HL-60 (cell line): ENCODE measurements around the gene OR8B3.
"Not testable (repeated sequence)": the region's sequence is repeated elsewhere in the genome, so short reads cannot be mapped to it uniquely, and the experiment has no call there.

Experiments used
- DNase-seq, 2 experiments: peaks; one replicate each; pipeline ENCODE4 v3.0.0-alpha.2; 2010 to 2020; ENCODE audit warnings: low read depth in 1 of 2, low spot score in 1 of 2
- H3K27ac ChIP-seq: fragments of 250-450 bp; sonication (Bioruptor Pico); replicated peaks from 2 replicates; pipeline ENCODE4 v1.5.1; 2020; ENCODE audit warnings: mild to moderate bottlenecking, moderate library complexity
- H3K27me3 ChIP-seq: fragments of 250-450 bp; sonication (Bioruptor Pico); 2 replicates; pipeline ENCODE4 v1.5.1; 2021; ENCODE audit warnings: mild to moderate bottlenecking, moderate library complexity; ENCODE audit not compliant: insufficient read depth, poor library complexity, severe bottlenecking
- H3K4me3 ChIP-seq: replicated peaks from 2 replicates; pipeline ENCODE4 v1.5.1; 2011; ENCODE audit warnings: mild to moderate bottlenecking, control low read depth, low read length; ENCODE audit not compliant: insufficient read depth
- CTCF ChIP-seq: IDR thresholded peaks from one replicate; pipeline ENCODE4 v1.5.1; 2011; ENCODE audit warnings: low read length, control low read depth, inconsistent platforms; ENCODE audit not compliant: insufficient read depth
- GABPA ChIP-seq: IDR thresholded peaks from 2 replicates; pipeline ENCODE4 v1.6.1; 2012; ENCODE audit warnings: low read depth
- POLR2AphosphoS5 ChIP-seq: IDR thresholded peaks from 2 replicates; pipeline ENCODE4 v1.6.1; 2012; ENCODE audit warnings: low read depth
- SPI1 ChIP-seq: IDR thresholded peaks from 2 replicates; pipeline ENCODE4 v1.6.1; 2012; ENCODE audit warnings: low read depth, mild to moderate bottlenecking, borderline replicate concordance
- TF ChIP-seq, protein P1 (sequence below): IDR thresholded peaks from 2 replicates; pipeline ENCODE4 v1.6.1; 2012; ENCODE audit warnings: low read depth; ENCODE audit not compliant: insufficient replicate concordance

Gene OR8B3

GRCh38 chr11:124402326-124402922 is 3.6 kb upstream of the OR8B3 start:
- Histone ChIP-seq H3K4me3 (no peak overlapping the region), H3K27ac (no peak overlapping the region), H3K27me3 (peaks cover 3% of the 10 kb centered on the region)
- TF ChIP-seq CTCF = peak; percentile 81
- no peak for TF ChIP-seq GABPA
- DNase-seq = peak; percentile 21 to 61

- DNase-seq, H3K27me3 ChIP-seq, H3K27ac ChIP-seq, H3K4me3 ChIP-seq: not testable (repeated sequence)
Observed at GRCh38 chr11:124396847-124397246, 2.0 kb downstream of the OR8B3 start.

GRCh38 chr11:124394408-124394807 is 4.4 kb downstream of the OR8B3 start:
- TF ChIP-seq SPI1 = no peak
- no peak for TF ChIP-seq GABPA
- no peak for TF ChIP-seq POLR2AphosphoS5
- TF ChIP-seq CTCF = no peak
- TF ChIP-seq, protein P1, sequence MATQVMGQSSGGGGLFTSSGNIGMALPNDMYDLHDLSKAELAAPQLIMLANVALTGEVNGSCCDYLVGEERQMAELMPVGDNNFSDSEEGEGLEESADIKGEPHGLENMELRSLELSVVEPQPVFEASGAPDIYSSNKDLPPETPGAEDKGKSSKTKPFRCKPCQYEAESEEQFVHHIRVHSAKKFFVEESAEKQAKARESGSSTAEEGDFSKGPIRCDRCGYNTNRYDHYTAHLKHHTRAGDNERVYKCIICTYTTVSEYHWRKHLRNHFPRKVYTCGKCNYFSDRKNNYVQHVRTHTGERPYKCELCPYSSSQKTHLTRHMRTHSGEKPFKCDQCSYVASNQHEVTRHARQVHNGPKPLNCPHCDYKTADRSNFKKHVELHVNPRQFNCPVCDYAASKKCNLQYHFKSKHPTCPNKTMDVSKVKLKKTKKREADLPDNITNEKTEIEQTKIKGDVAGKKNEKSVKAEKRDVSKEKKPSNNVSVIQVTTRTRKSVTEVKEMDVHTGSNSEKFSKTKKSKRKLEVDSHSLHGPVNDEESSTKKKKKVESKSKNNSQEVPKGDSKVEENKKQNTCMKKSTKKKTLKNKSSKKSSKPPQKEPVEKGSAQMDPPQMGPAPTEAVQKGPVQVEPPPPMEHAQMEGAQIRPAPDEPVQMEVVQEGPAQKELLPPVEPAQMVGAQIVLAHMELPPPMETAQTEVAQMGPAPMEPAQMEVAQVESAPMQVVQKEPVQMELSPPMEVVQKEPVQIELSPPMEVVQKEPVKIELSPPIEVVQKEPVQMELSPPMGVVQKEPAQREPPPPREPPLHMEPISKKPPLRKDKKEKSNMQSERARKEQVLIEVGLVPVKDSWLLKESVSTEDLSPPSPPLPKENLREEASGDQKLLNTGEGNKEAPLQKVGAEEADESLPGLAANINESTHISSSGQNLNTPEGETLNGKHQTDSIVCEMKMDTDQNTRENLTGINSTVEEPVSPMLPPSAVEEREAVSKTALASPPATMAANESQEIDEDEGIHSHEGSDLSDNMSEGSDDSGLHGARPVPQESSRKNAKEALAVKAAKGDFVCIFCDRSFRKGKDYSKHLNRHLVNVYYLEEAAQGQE = no peak
- H3K27ac ChIP-seq = no peak overlapping the region
- no peak for DNase-seq
- no peak overlapping the region for H3K4me3 ChIP-seq
- H3K27me3 ChIP-seq = no peaks in the 10 kb centered on the region

- TF ChIP-seq SPI1 (no peak), CTCF (no peak), POLR2AphosphoS5 (no peak), GABPA (no peak)
- TF ChIP-seq, protein P1 = no peak
- no peak for DNase-seq
- Histone ChIP-seq H3K27ac (no peak within 1 kb of the TSS), H3K4me3 (no peak within 1 kb of the TSS), H3K27me3 (no peaks in the 10 kb centered on the region)
Observed at GRCh38 chr11:124384399-124384798, 14.4 kb downstream of the OR8B3 start, which contains the start of gene OR8B2. Gene OR8B2 (minus strand): TSS chr11:124384499. CDS start chr11:124383343, 1,156 bp downstream.

GRCh38 chr11:124382857-124383256 is 16.0 kb downstream of the OR8B3 start:
- not testable (repeated sequence) for H3K4me3 ChIP-seq, H3K27ac ChIP-seq, DNase-seq, H3K27me3 ChIP-seq
